Left ventricle myocardium inferior (tissue), 1 donor: ENCODE results near the gene CCDC177. TPM values are rescaled to one million over a fixed set of nuclear protein-coding genes. Genes with fewer than 3 reads are reported as not detected.

Source experiments
- DNase-seq: peaks from one replicate; pipeline ENCODE4 v3.0.0-alpha.2; 2020
- H3K27ac ChIP-seq: fragments of 200-600 bp; replicated peaks from 2 replicates; pipeline ENCODE4 v1.8.0; 2021
- H3K27me3 ChIP-seq: fragments of 200-600 bp; 2 replicates; pipeline ENCODE4 v1.8.0; 2021; ENCODE audit warnings: low read depth
- H3K36me3 ChIP-seq: fragments of 200-600 bp; 2 replicates; pipeline ENCODE4 v1.8.0; 2021
- H3K4me1 ChIP-seq: fragments of 200-600 bp; 2 replicates; pipeline ENCODE4 v1.8.0; 2021
- H3K4me3 ChIP-seq: fragments of 200-600 bp; 2 replicates; pipeline ENCODE4 v1.8.0; 2021; ENCODE audit warnings: mild to moderate bottlenecking, moderate library complexity
- H3K9me3 ChIP-seq: fragments of 200-600 bp; replicated peaks from 2 replicates; pipeline ENCODE4 v1.8.0; 2021
- CTCF ChIP-seq: fragments of 200-600 bp; IDR thresholded peaks from 2 replicates; pipeline ENCODE4 v1.8.0; 2021; ENCODE audit warnings: antibody characterized with exemption, mild to moderate bottlenecking, borderline replicate concordance
- intact Hi-C: fragments of 100-400 bp; cut with micrococcal nuclease; formaldehyde crosslinking; loops from one replicate; pipeline ENCODE4 v1.11.0; 2022
- total RNA-seq: library from RNA; stranded (reverse); fragmentation: NEBNext Ultra II Directional; extraction: Animal tissue kit (Norgen Biotek cat#: 25700); gene quantifications from one replicate; pipeline ENCODE4 v1.2.1, GENCODE V29; 2021
- donor health status: DM: no; HTN: yes; CAD: no; lungs with severe emphysema.

CCDC177 gene
- total RNA-seq, 1 donor from 2014 or later = not detected

GRCh38 chr14:69580009-69580577 lies 5.4 kb upstream of the CCDC177 start:
- intact Hi-C loops = no loop called here

DNA sequence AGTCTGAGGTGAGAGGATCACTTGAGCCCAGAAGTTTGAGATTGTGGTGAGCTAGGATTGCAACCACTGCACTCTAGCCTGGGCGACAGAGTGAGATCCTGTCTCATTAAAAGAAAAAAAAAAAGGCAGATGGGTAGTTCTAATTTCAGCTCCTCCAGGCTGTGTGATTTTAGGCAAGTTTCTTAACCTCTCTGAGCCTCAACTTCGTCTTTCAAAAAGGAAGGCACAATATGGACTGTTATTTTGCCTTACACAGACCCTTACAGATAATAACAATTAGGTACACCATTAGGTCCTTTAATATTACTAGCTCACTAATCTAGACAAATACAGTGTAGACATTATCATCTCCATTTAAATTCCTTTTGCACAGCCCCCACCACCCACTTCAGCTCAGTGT lies 4.8 kb upstream of the CCDC177 start:
- H3K4me3 ChIP-seq = no peak overlapping the region
- intact Hi-C loops = no loop called here
- TF ChIP-seq CTCF = no peak
- no peaks in the 10 kb centered on the region for H3K36me3 ChIP-seq
- DNase-seq = no peak
- H3K27me3 ChIP-seq = peaks cover 46% of the 10 kb centered on the region
- H3K9me3 ChIP-seq = no peaks in the 10 kb centered on the region
- peaks cover 5% of the 10 kb centered on the region for H3K4me1 ChIP-seq
- no peak overlapping the region for H3K27ac ChIP-seq

More at GRCh38 chr14:69580009-69580577, 5.4 kb upstream of the CCDC177 start:
- no peaks in the 10 kb centered on the region for H3K9me3 ChIP-seq
- H3K36me3 ChIP-seq = no peaks in the 10 kb centered on the region
- peaks cover 40% of the 10 kb centered on the region for H3K27me3 ChIP-seq
- peaks cover 3% of the 10 kb centered on the region for H3K4me1 ChIP-seq
- H3K4me3 ChIP-seq = no peak overlapping the region
- H3K27ac ChIP-seq = no peak overlapping the region
- no peak for DNase-seq
- TF ChIP-seq CTCF = peak; percentile 47

GRCh38 chr14:69574954-69575295 lies 254 bp upstream of the CCDC177 start:
- no peaks in the 10 kb centered on the region for H3K36me3 ChIP-seq
- intact Hi-C loops = no loop called here
- TF ChIP-seq CTCF = peak; percentile 33
- H3K27ac ChIP-seq = no peak overlapping the region
- H3K4me3 ChIP-seq = no peak overlapping the region
- no peaks in the 10 kb centered on the region for H3K9me3 ChIP-seq
- H3K27me3 ChIP-seq = peaks cover 91% of the 10 kb centered on the region
- DNase-seq = no peak
- H3K4me1 ChIP-seq = peaks cover 36% of the 10 kb centered on the region

- Histone ChIP-seq H3K4me3 (peak overlapping the region; percentile 66), H3K27me3 (peaks cover 100% of the 10 kb centered on the region), H3K27ac (no peak overlapping the region), H3K36me3 (no peaks in the 10 kb centered on the region), H3K4me1 (peaks cover 36% of the 10 kb centered on the region), H3K9me3 (no peaks in the 10 kb centered on the region)
- no peak for DNase-seq
- TF ChIP-seq CTCF = no peak
- intact Hi-C loops = no loop called here
Measured at GRCh38 chr14:69573831-69574262, 824 bp downstream of the CCDC177 start.

- TF ChIP-seq CTCF = no peak
- peaks cover 36% of the 10 kb centered on the region for H3K4me1 ChIP-seq
- no peaks in the 10 kb centered on the region for H3K36me3 ChIP-seq
- intact Hi-C loops = no loop called here
- peak overlapping the region; percentile 66 for H3K4me3 ChIP-seq
- H3K27ac ChIP-seq = no peak overlapping the region
- peaks cover 100% of the 10 kb centered on the region for H3K27me3 ChIP-seq
- no peak for DNase-seq
- no peaks in the 10 kb centered on the region for H3K9me3 ChIP-seq
Measured at GRCh38 chr14:69573205-69573830, 1.4 kb downstream of the CCDC177 start.
